Heart right ventricle (tissue), 16 donors: ENCODE data around the gene FANCC. TPM values are rescaled to one million over a fixed set of nuclear protein-coding genes. Genes with fewer than 3 reads are reported as not detected.
A peak's percentile ranks its signal among the peaks of the same experiment; 100 is the strongest.

Source experiments
- ATAC-seq, 8 donors: fragments of 200-7000 bp; cut with Tn5 transposase; one replicate each; pipeline ENCODE4 v1.9.1; 2020; ENCODE audit warnings: mild to moderate bottlenecking in 8 of 8, moderate library complexity in 8 of 8, moderate number of reproducible peaks in 1 of 8
- DNase-seq, 2 donors: peaks; one replicate each; pipeline ENCODE4 v3.0.0-alpha.2; 2020
- H3K27ac ChIP-seq, 10 donors: fragments of 200-600 bp; sonication (generic) in 2 of 10; one replicate each; pipeline versions ENCODE4 v1.5.0 to v1.8.0; 2020 to 2022; ENCODE audit warnings: mild to moderate bottlenecking in 3 of 10
- H3K27me3 ChIP-seq, 7 donors: fragments of 200-600 bp; one replicate each; pipeline ENCODE4 v1.8.0; 2021 to 2022; ENCODE audit warnings: mild to moderate bottlenecking in 2 of 7
- H3K36me3 ChIP-seq, 9 donors: fragments of 200-600 bp; sonication (generic) in 1 of 9; one replicate each; pipeline versions ENCODE4 v1.5.0 to v1.8.0; 2020 to 2022; ENCODE audit warnings: mild to moderate bottlenecking in 2 of 9
- H3K4me1 ChIP-seq, 9 donors: fragments of 200-600 bp; sonication (generic) in 1 of 9; one replicate each; pipeline versions ENCODE4 v1.5.0 to v1.8.0; 2020 to 2022; ENCODE audit warnings: mild to moderate bottlenecking in 4 of 9
- H3K4me3 ChIP-seq, 10 donors: fragments of 200-600 bp; sonication (generic) in 2 of 10; one replicate each; pipeline versions ENCODE4 v1.5.0 to v1.8.0; 2020 to 2022; ENCODE audit warnings: mild to moderate bottlenecking in 7 of 10, moderate library complexity in 2 of 10
- H3K9me3 ChIP-seq, 11 donors: fragments of 200-600 bp in 10 of 11; sonication (generic) in 2 of 11; one replicate each; pipeline versions ENCODE4 v1.5.0 to v1.8.0; 2013 to 2022; ENCODE audit warnings: mild to moderate bottlenecking in 2 of 11, control low read depth in 1 of 11, moderate library complexity in 1 of 11
- WGBS, 2 donors: extraction: QIAGEN DNeasy Blood & Tissue Kit; methylation state at CpG; one replicate each; pipeline ENCODE4 v1.1.7; 2013; ENCODE audit warnings: inconsistent platforms in 1 of 2; 5-methylcytosine and 5-hydroxymethylcytosine counted together
- intact Hi-C, 10 donors: fragments of 100-400 bp; cut with DNase I; formaldehyde crosslinking; loops; one replicate each; pipeline versions ENCODE4 v1.11.1 to v1.14.2; 2022
- polyA plus RNA-seq, 2 donors: library from polyadenylated mRNA; stranded (reverse); fragments of 200-250 nt; gene quantifications; one replicate each; pipeline ENCODE4 v1.2.3, GENCODE V29; 2013
- total RNA-seq, 10 donors: library from RNA; stranded (reverse); fragmentation: NEBNext Ultra II Directional in 3 of 10; extraction: Animal tissue kit (Norgen Biotek cat#: 25700) in 3 of 10; gene quantifications; one replicate each; pipeline versions ENCODE4 v1.2.1 to v1.2.4, GENCODE V29; 2021 to 2023
- TF ChIP-seq, protein P1 (sequence below), 9 donors: fragments of 200-600 bp; sonication (generic) in 2 of 9; IDR thresholded peaks; one replicate each; pipeline versions ENCODE4 v1.5.0 to v1.8.0; 2021 to 2022; ENCODE audit warnings: antibody characterized with exemption in 9 of 9, mild to moderate bottlenecking in 5 of 9, moderate library complexity in 1 of 9
- donor health status: Arrhythmogenic right ventricular cardiomyopathy.
- donor health status: ischemic (EF 13 %, LVEDD 7.1; RV severe dilation, severe dysfunction).
- donor health status: healthy with polysubstance abuse.
- donor health status: DM: no; HTN: yes; CAD: no.
- donor health status: DM: no; HTN: no; CAD: no.
- donor health status: ischemic (EF 25% LVEDD 6.9; RV normal size, moderate dysfunction).
- donor health status: ischemic (EF 25% LVEDD 5.7; RV mildly dilated, moderate dysfunction).
- donor health status: healthy.
- donor health status: DM: yes; HTN: yes; CAD: no.
- donor health status: Ischemic cardiomyopathy.
- donor health status: ischemic (EF 35%, LVEDD 5.7; RV mildly dilated, moderate dysfunction).
- donor health status: nonischemic (EF 11% LVEDD 7.7; RV severe dilation, severe dysfunction).
- donor health status: DM: yes; HTN: yes; CAD: no.
- donor health status: PGD.
- donor health status: ischemic (EF 29% LVEDD 5.4; RV normal size, mild dysfunction).
- donor health status: nonischemic (EF 23%, LVEDD 6.1; RV moderate dilation, normal function).

FANCC gene
- total and polyA plus RNA-seq, 12 donors, result 2.9 to 6.8 (median 4.3) TPM

DNA sequence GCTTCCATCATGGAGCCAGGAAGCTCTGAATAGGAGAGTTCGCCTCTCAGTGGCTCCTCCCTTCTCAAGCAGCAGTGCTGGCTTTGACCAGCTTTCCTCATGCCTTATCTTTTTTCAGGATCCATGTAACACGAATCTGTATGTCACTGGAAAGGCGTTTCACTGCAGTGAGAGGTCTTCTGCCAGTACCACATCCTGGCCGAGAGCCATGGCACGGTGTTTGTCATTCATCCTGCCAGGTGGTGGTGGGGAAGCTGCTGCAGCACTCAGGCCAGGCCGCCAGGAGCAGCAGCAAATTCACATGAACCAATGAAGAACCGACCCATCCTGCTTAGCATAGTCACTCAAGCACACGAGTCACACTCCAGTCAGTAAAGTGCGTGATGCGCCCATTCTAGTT is 179.0 kb downstream of the FANCC start:
- TF ChIP-seq, protein P1, sequence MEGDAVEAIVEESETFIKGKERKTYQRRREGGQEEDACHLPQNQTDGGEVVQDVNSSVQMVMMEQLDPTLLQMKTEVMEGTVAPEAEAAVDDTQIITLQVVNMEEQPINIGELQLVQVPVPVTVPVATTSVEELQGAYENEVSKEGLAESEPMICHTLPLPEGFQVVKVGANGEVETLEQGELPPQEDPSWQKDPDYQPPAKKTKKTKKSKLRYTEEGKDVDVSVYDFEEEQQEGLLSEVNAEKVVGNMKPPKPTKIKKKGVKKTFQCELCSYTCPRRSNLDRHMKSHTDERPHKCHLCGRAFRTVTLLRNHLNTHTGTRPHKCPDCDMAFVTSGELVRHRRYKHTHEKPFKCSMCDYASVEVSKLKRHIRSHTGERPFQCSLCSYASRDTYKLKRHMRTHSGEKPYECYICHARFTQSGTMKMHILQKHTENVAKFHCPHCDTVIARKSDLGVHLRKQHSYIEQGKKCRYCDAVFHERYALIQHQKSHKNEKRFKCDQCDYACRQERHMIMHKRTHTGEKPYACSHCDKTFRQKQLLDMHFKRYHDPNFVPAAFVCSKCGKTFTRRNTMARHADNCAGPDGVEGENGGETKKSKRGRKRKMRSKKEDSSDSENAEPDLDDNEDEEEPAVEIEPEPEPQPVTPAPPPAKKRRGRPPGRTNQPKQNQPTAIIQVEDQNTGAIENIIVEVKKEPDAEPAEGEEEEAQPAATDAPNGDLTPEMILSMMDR (IDR thresholded peaks at IDR 0.05), result no peak
- Histone ChIP-seq H3K27ac (no peak overlapping the region), H3K9me3 (no peaks in the 10 kb centered on the region), H3K4me3 (no peak overlapping the region), H3K27me3 (no peaks in the 10 kb centered on the region), H3K4me1 (no peaks in the 10 kb centered on the region), H3K36me3 (peaks cover 0 to 10% (median 0%) of the 10 kb centered on the region in 9 donors)
- intact Hi-C loops, result no loop called here
- DNase-seq (no peak), ATAC-seq (peak in 2 of 8 donors; percentile 8 to 36)
- WGBS, 2 donors, result 83 to 88% methylated on average over 10 of the region's 10 CpGs

GRCh38 chr9:95137587-95138145 is 179.8 kb downstream of the FANCC start:
- 88 to 91% methylated on average over 14 of the region's 14 CpGs for WGBS, 2 donors
- ATAC-seq (peak in 2 of 8 donors; percentile 33 to 39), DNase-seq (no peak)
- peaks cover 0 to 10% (median 0%) of the 10 kb centered on the region in 9 donors for H3K36me3 ChIP-seq
- H3K4me1 ChIP-seq, result no peaks in the 10 kb centered on the region
- TF ChIP-seq, protein P1 (IDR thresholded peaks at IDR 0.05), result no peak
- H3K27me3 ChIP-seq, result no peaks in the 10 kb centered on the region
- intact Hi-C loops, result no loop called here
- H3K9me3 ChIP-seq, result no peaks in the 10 kb centered on the region
- no peak overlapping the region for H3K27ac ChIP-seq
- H3K4me3 ChIP-seq, result no peak overlapping the region

GRCh38 chr9:95135756-95136155 is 181.8 kb downstream of the FANCC start:
- Histone ChIP-seq H3K27ac (no peak overlapping the region), H3K36me3 (peaks cover 0 to 10% (median 0%) of the 10 kb centered on the region in 9 donors), H3K9me3 (no peaks in the 10 kb centered on the region), H3K4me1 (peaks cover 0 to 2% (median 0%) of the 10 kb centered on the region in 9 donors), H3K27me3 (no peaks in the 10 kb centered on the region), H3K4me3 (no peak overlapping the region)
- no peak for ATAC-seq
- WGBS, 2 donors, result 97% methylated on average over 10 of the region's 10 CpGs
- intact Hi-C loops, result no loop called here
- no peak for DNase-seq
- TF ChIP-seq, protein P1 (IDR thresholded peaks at IDR 0.05), result no peak

- Histone ChIP-seq H3K4me1 (peaks cover 0 to 2% (median 0%) of the 10 kb centered on the region in 9 donors), H3K27me3 (no peaks in the 10 kb centered on the region), H3K4me3 (no peak overlapping the region), H3K27ac (no peak overlapping the region), H3K36me3 (peaks cover 0 to 10% (median 0%) of the 10 kb centered on the region in 9 donors), H3K9me3 (no peaks in the 10 kb centered on the region)
- TF ChIP-seq, protein P1 (IDR thresholded peaks at IDR 0.05), result no peak
- 89 to 93% methylated on average over 9 of the region's 9 CpGs for whole genome bisulfite sequencing, 2 donors
- intact Hi-C loops, result loop anchor here in 1 of 10 donors (5.0 kb wide), 1 partner anchor 467 kb away; no protein-coding TSS in a partner anchor
- no peak for DNase-seq
- no peak for ATAC-seq
Observed at GRCh38 chr9:95134457-95134881, 183.0 kb downstream of the FANCC start.
